Keratinocyte (primary cell): ENCODE measurements around the gene FTL. TPM values are rescaled to one million over a fixed set of nuclear protein-coding genes. Genes with fewer than 3 reads are reported as not detected.

Experiments
- DNase-seq: peaks from one replicate; pipeline ENCODE4 v3.0.0-alpha.2; 2011; ENCODE audit warnings: low read depth, missing footprints, low spot score
- FAIRE-seq: peaks from 2 replicates; lab custom pipeline; 2011; peaks lifted over from hg19 to GRCh38; lab: Jason Lieb, UNC
- H2AFZ ChIP-seq: 2 replicates; pipeline ENCODE4 v1.6.0; 2012; ENCODE audit warnings: low read length, control low read depth, inconsistent platforms; ENCODE audit not compliant: control insufficient read depth
- H3K27ac ChIP-seq: 2 replicates; pipeline ENCODE4 v1.5.1; 2011; ENCODE audit warnings: low read length; ENCODE audit not compliant: control insufficient read depth, insufficient read depth
- H3K27me3 ChIP-seq: 3 replicates; pipeline ENCODE4 v1.6.0; 2011; ENCODE audit warnings: low read length; ENCODE audit not compliant: control insufficient read depth, insufficient read depth; ENCODE audit errors: extremely low read depth
- H3K36me3 ChIP-seq, 2 experiments: 2 replicates in 1 of 2; 3 replicates in 1 of 2; pipeline ENCODE4 v1.5.1; 2011; ENCODE audit warnings: low read length in 2 of 2, mild to moderate bottlenecking in 1 of 2; ENCODE audit not compliant: control insufficient read depth in 2 of 2, insufficient read depth in 2 of 2; ENCODE audit errors: extremely low read depth in 1 of 2
- H3K4me1 ChIP-seq: 3 replicates; pipeline ENCODE4 v1.5.1; 2011; ENCODE audit warnings: low read length; ENCODE audit not compliant: control insufficient read depth, insufficient read depth; ENCODE audit errors: extremely low read depth
- H3K4me2 ChIP-seq: 3 replicates; pipeline ENCODE4 v1.6.0; 2011; ENCODE audit warnings: low read depth, low read length; ENCODE audit not compliant: control insufficient read depth, insufficient read depth; ENCODE audit errors: extremely low read depth
- H3K4me3 ChIP-seq, 3 experiments: fragments of 200-600 bp in 1 of 3; sonication (generic) in 1 of 3; 2 replicates in 2 of 3; 3 replicates in 1 of 3; pipeline ENCODE4 v1.5.1; 2011 to 2016; ENCODE audit warnings: low read length in 3 of 3, mild to moderate bottlenecking in 3 of 3, control low read depth in 2 of 3, inconsistent platforms in 1 of 3, low read depth in 1 of 3, mixed read lengths in 1 of 3, mixed run types in 1 of 3, moderate library complexity in 1 of 3; ENCODE audit not compliant: control insufficient read depth in 2 of 3, insufficient read depth in 2 of 3; ENCODE audit errors: extremely low read depth in 1 of 3
- H3K79me2 ChIP-seq: 2 replicates; pipeline ENCODE4 v1.6.0; 2012; ENCODE audit warnings: low read length; ENCODE audit not compliant: control insufficient read depth, insufficient read depth
- H3K9ac ChIP-seq: 3 replicates; pipeline ENCODE4 v1.6.0; 2011; ENCODE audit warnings: low read length; ENCODE audit not compliant: control insufficient read depth, insufficient read depth; ENCODE audit errors: extremely low read depth
- H3K9me1 ChIP-seq: 3 replicates; pipeline ENCODE4 v1.6.0; 2011; ENCODE audit warnings: low read length; ENCODE audit not compliant: control insufficient read depth, insufficient read depth; ENCODE audit errors: extremely low read depth
- H3K9me3 ChIP-seq: 2 replicates; pipeline ENCODE4 v1.5.1; 2012; ENCODE audit warnings: low read depth, low read length; ENCODE audit not compliant: control insufficient read depth
- H4K20me1 ChIP-seq: 3 replicates; pipeline ENCODE4 v1.6.0; 2011; ENCODE audit warnings: low read length; ENCODE audit not compliant: control insufficient read depth, insufficient read depth; ENCODE audit errors: extremely low read depth
- CTCF ChIP-seq, 3 experiments: IDR thresholded peaks in 1 of 3; conservative IDR thresholded peaks in 1 of 3; optimal IDR thresholded peaks in 1 of 3; 2 replicates in 2 of 3; 3 replicates in 1 of 3; pipeline versions ENCODE3 to v1.5.1; 2011; ENCODE audit warnings: low read length in 3 of 3, mild to moderate bottlenecking in 3 of 3, moderate library complexity in 2 of 3, control low read depth in 1 of 3, inconsistent platforms in 1 of 3; ENCODE audit not compliant: insufficient read depth in 2 of 3; ENCODE audit errors: extremely low read depth in 1 of 3
- EZH2 ChIP-seq: IDR thresholded peaks from one replicate; pipeline ENCODE4 v1.6.1; 2012; ENCODE audit warnings: inconsistent platforms, mild to moderate bottlenecking, low read length, moderate library complexity
- dilution Hi-C: fragments of 300-500 bp; cut with MboI; formaldehyde crosslinking; loops from one replicate; pipeline ENCODE4 v1.7.0; 2020; ENCODE audit warnings: low sequenced_read_pairs; ENCODE audit not compliant: extremely low pct_ligation_motif_present
- polyA plus RNA-seq, 5 experiments: library from polyadenylated mRNA; depleted of rRNA in 3 of 5; stranded (reverse) in 3 of 5; stranded (forward) in 1 of 5; unstranded in 1 of 5; fragments of >200 nt; gene quantifications; 1 replicate in 1 of 5; 2 replicates in 3 of 5; 3 replicates in 1 of 5; pipeline versions ENCODE4 v1.2.1 to v1.2.3, GENCODE V29; 2011 to 2012; ENCODE audit warnings: missing spikeins in 2 of 5, low read depth in 1 of 5, low replicate concordance in 1 of 5

FTL gene
- polyA plus RNA-seq, 1 donor (not counting 4 experiments of a cell fraction or from before 2014, with no cell fraction given): 838 TPM

- H3K9me1 ChIP-seq: no peaks in the 10 kb centered on the region
- no peak for TF ChIP-seq EZH2
- TF ChIP-seq CTCF (optimal IDR thresholded peaks at IDR 0.05 in 1 of 3, IDR thresholded peaks at IDR 0.05 in 1 of 3, conservative IDR thresholded peaks at IDR 0.05 in 1 of 3; ENCODE audit: extremely low read depth in 1 of 3, insufficient read depth in 2 of 3, low read length in 3 of 3): no peak
- no peaks in the 10 kb centered on the region for H3K4me1 ChIP-seq
- H3K79me2 ChIP-seq: peaks cover 3% of the 10 kb centered on the region
- no peak overlapping the region for H3K9ac ChIP-seq
- no peak for DNase-seq
- no peak for FAIRE-seq
- H3K36me3 ChIP-seq: no peaks in the 10 kb centered on the region
- no peaks in the 10 kb centered on the region for H4K20me1 ChIP-seq
- H2AFZ ChIP-seq: no peak overlapping the region
- no peaks in the 10 kb centered on the region for H3K9me3 ChIP-seq
- H3K27me3 ChIP-seq: no peaks in the 10 kb centered on the region
- dilution Hi-C loops: no loop called here
- H3K27ac ChIP-seq: no peak overlapping the region
- H3K4me3 ChIP-seq: no peak overlapping the region
- no peak overlapping the region for H3K4me2 ChIP-seq
Observed at GRCh38 chr19:48950159-48950558, 14.9 kb upstream of the FTL start.

GRCh38 chr19:48950830-48951519 lies 14.1 kb upstream of the FTL start:
- no peak for FAIRE-seq
- H3K27ac ChIP-seq: no peak overlapping the region
- peaks cover 5% of the 10 kb centered on the region for H3K4me1 ChIP-seq
- no peak overlapping the region for H3K4me2 ChIP-seq
- H3K79me2 ChIP-seq: peaks cover 11% of the 10 kb centered on the region
- H3K9me3 ChIP-seq: no peaks in the 10 kb centered on the region
- H2AFZ ChIP-seq: no peak overlapping the region
- dilution Hi-C loops: no loop called here
- TF ChIP-seq CTCF (optimal IDR thresholded peaks at IDR 0.05 in 1 of 3, IDR thresholded peaks at IDR 0.05 in 1 of 3, conservative IDR thresholded peaks at IDR 0.05 in 1 of 3; ENCODE audit: extremely low read depth in 1 of 3, insufficient read depth in 2 of 3, low read length in 3 of 3) (no peak), EZH2 (no peak)
- H3K9me1 ChIP-seq: no peaks in the 10 kb centered on the region
- H3K36me3 ChIP-seq: peaks cover 0 to 2% of the 10 kb centered on the region in 2 experiments
- H3K27me3 ChIP-seq: no peaks in the 10 kb centered on the region
- DNase-seq: no peak
- H3K4me3 ChIP-seq: no peak overlapping the region
- H4K20me1 ChIP-seq: no peaks in the 10 kb centered on the region
- H3K9ac ChIP-seq: no peak overlapping the region
